Measurements from ENCODE around the gene RTN4R.

The RTN4R gene

DNA sequence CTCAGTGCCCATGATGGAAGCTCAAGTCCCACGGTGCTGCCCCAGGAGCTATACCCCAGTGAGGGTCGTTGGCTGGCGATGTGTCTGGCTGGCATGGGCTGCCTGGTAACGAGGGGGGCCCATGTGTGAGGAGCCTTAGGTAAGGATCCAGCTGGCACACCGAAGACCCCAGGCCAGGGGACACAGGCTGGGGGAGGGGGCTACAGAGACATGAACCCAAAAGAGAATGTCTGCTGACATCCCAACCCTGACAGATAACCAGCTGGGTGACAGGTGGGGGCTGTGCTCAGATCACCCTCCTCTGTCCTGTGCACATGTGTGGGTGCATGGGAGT, 39.2 kb downstream of the RTN4R start:
- TF ChIP-seq, protein P1, sequence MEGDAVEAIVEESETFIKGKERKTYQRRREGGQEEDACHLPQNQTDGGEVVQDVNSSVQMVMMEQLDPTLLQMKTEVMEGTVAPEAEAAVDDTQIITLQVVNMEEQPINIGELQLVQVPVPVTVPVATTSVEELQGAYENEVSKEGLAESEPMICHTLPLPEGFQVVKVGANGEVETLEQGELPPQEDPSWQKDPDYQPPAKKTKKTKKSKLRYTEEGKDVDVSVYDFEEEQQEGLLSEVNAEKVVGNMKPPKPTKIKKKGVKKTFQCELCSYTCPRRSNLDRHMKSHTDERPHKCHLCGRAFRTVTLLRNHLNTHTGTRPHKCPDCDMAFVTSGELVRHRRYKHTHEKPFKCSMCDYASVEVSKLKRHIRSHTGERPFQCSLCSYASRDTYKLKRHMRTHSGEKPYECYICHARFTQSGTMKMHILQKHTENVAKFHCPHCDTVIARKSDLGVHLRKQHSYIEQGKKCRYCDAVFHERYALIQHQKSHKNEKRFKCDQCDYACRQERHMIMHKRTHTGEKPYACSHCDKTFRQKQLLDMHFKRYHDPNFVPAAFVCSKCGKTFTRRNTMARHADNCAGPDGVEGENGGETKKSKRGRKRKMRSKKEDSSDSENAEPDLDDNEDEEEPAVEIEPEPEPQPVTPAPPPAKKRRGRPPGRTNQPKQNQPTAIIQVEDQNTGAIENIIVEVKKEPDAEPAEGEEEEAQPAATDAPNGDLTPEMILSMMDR (IDR thresholded peaks at IDR 0.05; ENCODE audit: low read depth, low read length): no peak
- H3K4me3 ChIP-seq (ENCODE audit: low read depth, low read length): no peak overlapping the region

DNA sequence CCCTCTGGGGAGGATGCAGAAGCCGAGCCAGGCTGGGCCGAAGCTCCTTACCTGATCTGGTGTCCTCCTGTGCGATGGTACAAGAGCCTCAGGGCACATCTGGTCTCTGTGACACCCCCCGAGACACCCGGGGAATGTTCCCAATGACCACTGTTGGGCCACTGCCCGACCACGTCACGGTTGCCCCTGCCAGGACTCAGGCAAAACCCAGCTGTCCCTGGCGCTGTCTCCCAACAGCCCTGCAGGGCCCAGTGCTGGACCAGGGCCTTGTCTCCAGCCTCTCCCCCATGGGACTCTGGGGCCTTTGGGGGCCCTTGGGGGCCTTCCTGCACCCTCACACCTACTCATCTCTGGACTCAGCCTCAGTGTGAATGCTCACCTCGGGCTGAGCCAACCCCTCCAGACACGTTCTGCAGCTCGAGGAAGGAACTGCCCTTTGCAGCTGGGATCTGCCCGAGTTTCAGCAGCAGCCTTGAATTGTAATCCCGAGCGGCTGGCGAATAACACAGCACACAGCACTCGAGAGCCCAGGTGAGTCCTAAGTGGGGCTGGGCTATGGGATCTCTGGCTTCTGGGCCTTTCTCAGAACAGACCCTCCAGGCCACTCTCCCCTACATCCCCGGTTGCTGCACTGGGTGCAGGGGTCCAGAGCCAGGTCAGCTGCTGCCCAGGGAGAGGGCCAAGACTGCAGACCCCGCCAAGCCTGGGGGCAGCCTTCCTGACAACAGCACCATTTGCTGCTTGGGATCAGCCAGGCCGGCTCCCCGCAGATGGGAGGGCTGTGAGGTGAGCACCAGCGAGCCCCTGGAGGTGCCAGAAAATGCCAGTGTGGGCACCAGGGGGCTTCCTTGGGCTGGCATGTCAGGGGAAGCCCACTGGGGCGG, 39.8 kb downstream of the RTN4R start:
- no peak overlapping the region for H3K4me3 ChIP-seq (ENCODE audit: low read depth, low read length)
- TF ChIP-seq, protein P1 (IDR thresholded peaks at IDR 0.05; ENCODE audit: low read depth, low read length): no peak

DNA sequence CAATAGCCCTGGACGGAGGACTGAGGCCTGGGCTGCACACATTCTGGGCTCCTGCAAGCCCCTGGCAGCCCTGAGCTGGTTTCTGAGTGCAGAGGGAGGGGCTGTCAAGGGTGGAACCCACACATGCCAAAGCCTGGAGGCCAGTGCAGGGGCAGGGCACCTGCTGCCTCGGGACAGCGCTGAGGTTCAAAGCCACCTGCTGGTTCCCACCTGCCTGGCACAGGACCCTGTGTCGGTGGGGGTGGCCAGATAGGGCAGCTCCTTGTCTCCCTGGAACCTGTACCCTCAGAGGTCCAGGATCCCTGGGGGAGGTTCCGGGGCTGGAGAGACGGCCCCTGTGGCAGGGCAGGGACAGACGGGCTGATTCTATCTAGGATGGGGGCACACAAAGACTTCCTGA, 40.8 kb downstream of the RTN4R start:
- TF ChIP-seq, protein P1 (IDR thresholded peaks at IDR 0.05; ENCODE audit: low read depth, low read length): no peak
- H3K4me3 ChIP-seq (ENCODE audit: low read depth, low read length): no peak overlapping the region

DNA sequence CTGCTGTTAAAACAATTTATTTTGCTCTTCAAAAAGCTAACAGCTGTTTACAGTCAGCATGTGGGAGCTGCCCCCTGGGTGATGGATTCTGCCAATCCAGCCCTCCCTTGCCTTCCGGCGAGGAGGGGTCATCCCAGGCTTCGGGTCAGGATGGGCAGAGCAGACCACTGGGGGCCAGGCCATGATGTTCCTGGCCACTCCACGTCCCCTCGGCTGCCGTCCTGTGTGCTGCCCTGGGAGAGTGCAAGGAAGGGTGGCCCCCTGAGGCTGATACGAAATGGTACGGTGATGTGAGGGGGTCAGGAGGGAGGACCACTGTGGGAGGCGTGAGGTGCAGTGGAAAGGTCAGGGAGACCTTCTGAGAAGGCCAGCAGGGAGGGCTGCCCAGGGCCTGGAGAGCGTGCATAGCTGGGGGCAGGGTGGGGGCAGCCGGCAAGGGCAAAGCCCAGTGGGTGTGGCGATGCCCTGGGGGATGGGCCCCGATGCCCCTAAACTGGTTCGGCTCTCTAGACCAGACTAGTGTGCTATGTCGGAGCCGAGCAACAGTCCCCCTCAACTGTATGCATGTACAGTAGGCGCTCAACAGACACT, 41.3 kb downstream of the RTN4R start:
- H3K4me3 ChIP-seq (ENCODE audit: low read depth, low read length): no peak overlapping the region
- TF ChIP-seq, protein P1 (IDR thresholded peaks at IDR 0.05; ENCODE audit: low read depth, low read length): no peak

DNA sequence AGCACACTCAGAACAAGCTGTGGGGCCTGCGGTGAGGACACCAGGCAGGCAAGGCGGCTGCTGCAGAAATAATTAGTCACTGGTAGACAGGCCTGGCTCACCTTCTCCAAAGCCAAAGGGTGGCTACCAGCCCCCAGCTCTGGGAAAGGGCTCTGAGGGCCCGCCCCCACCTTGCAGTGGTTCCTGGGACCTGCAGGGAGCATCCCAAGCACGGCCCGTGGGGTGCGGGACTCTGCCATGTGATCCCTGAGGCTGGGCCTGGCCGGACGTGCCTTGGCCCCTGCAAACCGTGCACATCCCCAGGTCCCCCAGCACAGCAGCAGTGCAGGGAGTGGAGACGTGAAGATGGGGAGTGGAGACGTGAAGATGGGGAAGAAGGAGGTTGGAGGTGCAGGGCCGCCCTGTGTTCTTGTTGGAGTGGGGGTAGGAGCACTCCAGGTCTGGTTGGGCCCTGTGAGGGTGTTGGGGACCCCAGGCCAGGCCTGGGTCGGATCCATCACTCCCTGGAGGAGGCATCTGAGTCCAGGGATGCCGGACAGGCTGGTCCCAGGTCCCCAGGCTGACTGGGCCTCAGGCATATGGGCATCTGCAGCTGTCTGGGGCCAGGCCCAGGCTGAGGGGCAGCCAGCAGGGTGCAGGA, 41.9 kb downstream of the RTN4R start:
- H3K4me3 ChIP-seq (ENCODE audit: low read depth, low read length): no peak overlapping the region
- TF ChIP-seq, protein P1 (IDR thresholded peaks at IDR 0.05; ENCODE audit: low read depth, low read length): no peak

DNA sequence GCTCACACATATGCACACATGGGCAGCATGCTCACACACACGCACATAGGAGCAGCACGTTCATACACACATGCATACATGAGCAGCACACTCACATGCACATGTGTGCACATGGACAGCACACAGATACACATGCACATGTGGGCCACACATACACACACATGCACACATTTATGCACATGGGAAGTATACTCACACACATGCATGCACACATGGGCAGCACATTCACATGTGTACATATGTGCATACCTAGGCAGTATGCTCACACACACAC, 42.5 kb downstream of the RTN4R start:
- no peak overlapping the region for H3K4me3 ChIP-seq (ENCODE audit: low read depth, low read length)
- TF ChIP-seq, protein P1 (IDR thresholded peaks at IDR 0.05; ENCODE audit: low read depth, low read length): no peak
